GM18951 (cell line): ENCODE results near the gene LNPK.

Experiments
- POLR2A ChIP-seq: IDR thresholded peaks from 4 replicates; pipeline ENCODE4 v1.6.1; 2011; ENCODE audit warnings: mild to moderate bottlenecking; ENCODE audit not compliant: insufficient read length, insufficient read depth; ENCODE audit errors: extremely low read depth
- in situ Hi-C: fragments of 300-500 bp; cut with MboI; formaldehyde crosslinking; loops from one replicate; pipeline ENCODE4 v1.12.0; 2022; ENCODE audit warnings: low sequenced_read_pairs, mixed read lengths, inconsistent platforms; ENCODE audit not compliant: unreplicated experiment

LNPK gene

GRCh38 chr2:175955136-175955535, 46.9 kb downstream of the LNPK start:
- TF ChIP-seq POLR2A, result no peak
- in situ Hi-C loops, result no loop called here

- no peak for TF ChIP-seq POLR2A
- in situ Hi-C loops, result no loop called here
Measured at GRCh38 chr2:175950512-175950911, 51.6 kb downstream of the LNPK start.

DNA sequence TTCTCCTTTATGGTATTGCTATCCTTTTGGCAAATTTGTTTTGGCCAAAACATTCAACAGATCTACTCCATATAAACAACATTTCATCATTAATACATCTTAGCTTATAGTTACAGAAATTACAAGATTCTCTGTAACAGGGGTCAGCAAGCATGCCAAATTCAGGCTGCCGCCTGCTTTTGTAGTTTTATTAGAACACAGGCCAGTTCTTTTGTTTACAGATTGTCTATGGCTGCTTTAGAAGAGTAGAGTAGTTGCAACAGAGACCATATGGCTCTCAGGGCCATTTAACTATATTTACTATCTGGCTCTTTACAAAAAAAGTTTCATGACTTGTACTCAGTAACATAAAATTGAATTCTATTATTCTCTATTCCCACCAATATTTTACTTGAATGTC, 53.9 kb downstream of the LNPK start:
- in situ Hi-C loops, result no loop called here
- TF ChIP-seq POLR2A, result no peak

GRCh38 chr2:175947073-175947472, 55.0 kb downstream of the LNPK start:
- in situ Hi-C loops, result no loop called here
- no peak for TF ChIP-seq POLR2A

DNA sequence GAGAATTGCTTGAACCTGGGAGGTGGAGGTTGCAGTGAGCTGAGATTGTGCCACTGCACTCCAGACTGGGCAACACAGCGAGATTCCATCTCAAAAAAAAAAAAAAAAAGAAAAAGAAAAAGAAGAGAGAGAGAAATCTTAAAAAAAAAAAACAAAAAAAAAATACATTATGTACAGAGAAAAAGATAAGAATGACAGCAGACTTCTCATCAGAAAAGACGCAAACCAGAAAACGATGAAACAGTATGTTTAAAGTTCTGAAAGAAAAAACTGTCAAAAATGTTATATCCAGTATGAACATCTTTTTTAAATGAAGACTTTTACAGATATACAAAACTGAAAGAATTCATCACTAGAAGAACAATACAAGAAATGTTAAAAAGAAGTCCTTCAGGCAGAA, 60.4 kb downstream of the LNPK start:
- TF ChIP-seq POLR2A, result no peak
- in situ Hi-C loops, result no loop called here

GRCh38 chr2:175937216-175937615, 64.9 kb downstream of the LNPK start:
- no peak for TF ChIP-seq POLR2A
- in situ Hi-C loops, result no loop called here

DNA sequence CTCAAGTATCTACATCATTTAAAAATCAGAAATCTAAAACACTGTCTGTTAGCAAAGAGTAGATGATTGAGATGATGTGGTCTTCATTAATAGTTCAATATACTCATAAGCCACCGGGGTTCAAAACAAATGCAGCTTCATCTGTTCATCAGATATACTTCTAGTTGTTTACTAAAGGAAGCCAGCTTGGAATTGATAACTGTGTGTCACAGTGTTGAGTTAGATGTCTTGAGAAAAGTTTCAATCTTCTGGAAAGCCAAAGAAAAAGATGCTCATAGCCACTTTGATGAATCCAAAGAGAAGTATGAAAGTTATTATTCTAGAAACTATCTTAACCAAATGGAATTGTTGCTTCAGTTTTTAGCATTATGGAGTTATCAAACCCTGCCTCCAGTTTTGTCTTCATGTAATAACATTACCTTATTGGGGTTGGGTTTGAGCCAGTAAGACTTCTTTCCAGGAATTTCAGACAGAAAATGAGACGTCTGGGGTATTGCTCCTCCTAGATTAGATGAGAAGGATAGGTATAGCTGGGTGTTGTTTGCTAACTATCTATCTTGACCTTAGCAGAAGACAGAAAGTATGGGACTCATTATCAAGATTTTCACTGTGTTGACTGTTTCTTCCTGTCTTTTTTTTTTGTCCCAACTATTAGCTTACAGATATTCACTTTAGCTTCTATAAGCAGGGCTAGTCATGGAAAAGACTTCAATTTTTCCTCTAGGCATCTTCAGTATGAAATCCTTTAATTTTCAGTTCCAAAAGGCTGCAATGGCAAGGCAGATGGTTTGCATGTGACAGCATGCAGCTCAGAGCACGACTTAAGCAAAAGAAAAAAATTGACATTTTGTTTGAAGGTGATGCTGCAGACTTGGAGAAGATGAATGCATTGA, 66.5 kb downstream of the LNPK start:
- TF ChIP-seq POLR2A, result no peak
- in situ Hi-C loops, result no loop called here

DNA sequence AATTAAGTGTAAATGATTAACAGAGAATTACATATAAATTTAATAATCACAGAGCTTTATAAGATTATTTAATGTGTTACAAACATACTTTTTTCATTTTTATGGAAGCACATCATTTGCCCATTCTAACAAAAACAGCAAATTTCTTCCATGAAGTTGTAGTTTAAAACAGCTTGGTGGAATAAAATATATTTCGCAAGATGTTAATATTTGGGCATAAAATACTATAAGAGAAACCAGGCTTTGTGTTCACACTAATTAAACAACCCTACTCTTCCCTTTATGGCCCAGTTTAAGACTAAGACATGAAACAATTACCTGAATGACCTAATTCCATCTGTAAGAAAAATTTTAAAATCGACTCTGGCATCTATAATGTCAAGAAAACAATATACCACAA, 69.4 kb downstream of the LNPK start:
- in situ Hi-C loops, result no loop called here

GRCh38 chr2:175931805-175932204, 70.3 kb downstream of the LNPK start:
- no peak for TF ChIP-seq POLR2A
- in situ Hi-C loops, result no loop called here

More for the DNA sequence above, 69.4 kb downstream of the LNPK start:
- no peak for TF ChIP-seq POLR2A

DNA sequence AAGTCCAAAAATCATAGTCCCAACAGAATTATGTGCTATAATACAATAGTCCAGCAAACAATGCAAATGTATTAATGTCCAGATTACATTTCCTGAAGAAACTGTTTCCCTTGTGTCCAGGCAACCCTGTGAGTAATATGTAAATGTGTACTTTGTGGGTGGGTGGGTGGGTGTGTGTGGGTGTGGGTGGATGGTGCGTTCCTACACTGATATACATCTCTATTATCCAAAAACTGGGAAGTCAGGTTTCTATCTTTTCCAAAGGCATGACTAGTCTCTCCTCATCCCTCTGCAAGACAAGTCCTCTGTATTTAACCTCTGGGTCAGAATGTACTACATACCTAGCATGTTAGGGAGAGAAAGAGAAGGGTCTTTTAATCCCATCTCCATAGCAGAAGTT, 71.6 kb downstream of the LNPK start:
- in situ Hi-C loops, result no loop called here
- no peak for TF ChIP-seq POLR2A

- no peak for TF ChIP-seq POLR2A
- in situ Hi-C loops, result no loop called here
Measured at GRCh38 chr2:175929850-175930249, 72.2 kb downstream of the LNPK start.

DNA sequence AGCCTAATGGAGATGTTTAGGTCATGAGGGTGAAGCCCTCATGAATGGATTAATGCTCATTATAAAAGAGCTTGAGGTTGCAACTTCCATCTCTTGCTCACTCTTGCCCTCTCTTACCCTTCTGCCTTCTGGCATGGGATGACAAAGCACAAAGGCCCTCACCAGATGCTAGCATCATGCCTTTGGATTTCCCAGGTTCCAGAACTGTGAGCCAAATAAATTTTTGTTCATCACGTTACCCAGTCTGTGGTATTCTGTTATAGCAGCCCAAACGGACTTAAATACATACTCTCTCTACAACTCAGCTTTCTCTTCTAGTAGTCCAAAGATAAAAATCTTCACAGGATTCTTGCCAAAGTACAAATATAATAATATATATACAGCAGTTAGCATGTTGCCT, 75.8 kb downstream of the LNPK start:
- in situ Hi-C loops, result no loop called here
- TF ChIP-seq POLR2A, result no peak

GRCh38 chr2:175922160-175922559, 79.9 kb downstream of the LNPK start:
- no peak for TF ChIP-seq POLR2A
- in situ Hi-C loops, result no loop called here

DNA sequence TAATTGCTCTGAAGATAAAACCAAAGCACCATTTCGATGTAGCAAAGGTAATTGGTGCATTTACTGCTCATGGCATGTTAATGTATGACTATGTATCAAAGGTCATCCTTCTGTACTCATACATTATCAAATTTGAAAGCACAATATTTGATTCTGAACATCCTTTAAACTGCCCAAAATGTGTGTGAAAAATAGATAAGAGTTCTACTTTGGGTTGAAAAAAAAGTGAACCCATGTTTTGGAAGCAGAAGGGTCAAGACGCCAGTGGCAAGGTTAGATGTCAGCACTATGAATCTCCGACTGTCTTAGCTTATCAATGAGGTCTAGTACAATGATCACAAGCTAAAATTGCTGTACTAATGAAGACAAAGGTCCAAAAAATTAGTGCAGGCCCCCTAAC, 83.1 kb downstream of the LNPK start:
- in situ Hi-C loops, result no loop called here
- no peak for TF ChIP-seq POLR2A
